H9 (cell line): ENCODE results near the gene TXLNG. TPM values are rescaled to one million over a fixed set of nuclear protein-coding genes. Genes with fewer than 3 reads are reported as not detected.

Experiments
- DNase-seq: peaks from one replicate; pipeline ENCODE4 v3.0.0-alpha.2; 2017
- H2AFZ ChIP-seq: one replicate; pipeline ENCODE4 v1.6.1; 2013; ENCODE audit warnings: mild to moderate bottlenecking, low read length, control low read depth, moderate library complexity
- H2AK5ac ChIP-seq: 2 replicates; pipeline ENCODE4 v1.6.1; 2013; ENCODE audit warnings: low read length, control low read depth, mixed read lengths; ENCODE audit not compliant: insufficient read length
- H2BK120ac ChIP-seq: one replicate; pipeline ENCODE4 v1.6.1; 2013; ENCODE audit warnings: low read depth, mild to moderate bottlenecking, low read length, control low read depth, inconsistent platforms; ENCODE audit not compliant: poor library complexity, severe bottlenecking
- H2BK12ac ChIP-seq: 2 replicates; pipeline ENCODE4 v1.6.1; 2013; ENCODE audit warnings: low read length, control low read depth, mixed read lengths, low read depth; ENCODE audit not compliant: insufficient read length
- H2BK15ac ChIP-seq: 2 replicates; pipeline ENCODE4 v1.6.1; 2013; ENCODE audit warnings: low read depth, low read length, control low read depth
- H2BK20ac ChIP-seq: one replicate; pipeline ENCODE4 v1.6.1; 2013; ENCODE audit warnings: low read depth, mild to moderate bottlenecking, low read length, control low read depth, inconsistent platforms; ENCODE audit not compliant: poor library complexity, severe bottlenecking
- H2BK5ac ChIP-seq: 2 replicates; pipeline ENCODE4 v1.6.1; 2013; ENCODE audit warnings: low read length, control low read depth, mixed read lengths; ENCODE audit not compliant: insufficient read length
- H3K14ac ChIP-seq: 2 replicates; pipeline ENCODE4 v1.6.1; 2013; ENCODE audit warnings: low read length, control low read depth; ENCODE audit not compliant: insufficient read depth
- H3K18ac ChIP-seq: 2 replicates; pipeline ENCODE4 v1.6.1; 2013; ENCODE audit warnings: low read depth, mild to moderate bottlenecking, mixed read lengths, low read length, control low read depth; ENCODE audit not compliant: insufficient read length
- H3K23ac ChIP-seq: 2 replicates; pipeline ENCODE4 v1.6.1; 2013; ENCODE audit warnings: low read length, control low read depth, mixed read lengths, low read depth; ENCODE audit not compliant: insufficient read length
- H3K23me2 ChIP-seq: 2 replicates; pipeline ENCODE4 v1.6.1; 2013; ENCODE audit warnings: low read depth, mild to moderate bottlenecking, mixed read lengths, low read length, control low read depth; ENCODE audit not compliant: insufficient read length, poor library complexity, severe bottlenecking
- H3K27ac ChIP-seq: 2 replicates; pipeline ENCODE4 v1.5.1; 2013; ENCODE audit warnings: low read length, control low read depth, mixed read lengths, low read depth; ENCODE audit not compliant: insufficient read length
- H3K27me3 ChIP-seq: 2 replicates; pipeline ENCODE4 v1.6.1; 2013; ENCODE audit warnings: low read length, control low read depth, inconsistent platforms; ENCODE audit not compliant: insufficient read depth
- H3K4ac ChIP-seq: 2 replicates; pipeline ENCODE4 v1.6.1; 2013; ENCODE audit warnings: low read depth, mild to moderate bottlenecking, control low read depth, inconsistent platforms, low read length, moderate library complexity
- H3K4me1 ChIP-seq: 2 replicates; pipeline ENCODE4 v1.6.1; 2013; ENCODE audit warnings: low read length, control low read depth, inconsistent platforms; ENCODE audit not compliant: insufficient read depth
- H3K4me2 ChIP-seq: 2 replicates; pipeline ENCODE4 v1.6.1; 2013; ENCODE audit warnings: low read length, control low read depth, mixed read lengths; ENCODE audit not compliant: insufficient read length, insufficient read depth
- H3K56ac ChIP-seq: 2 replicates; pipeline ENCODE4 v1.6.1; 2013; ENCODE audit warnings: low read depth, mild to moderate bottlenecking, mixed read lengths, low read length, control low read depth; ENCODE audit not compliant: insufficient read length
- H3K79me1 ChIP-seq: 2 replicates; pipeline ENCODE4 v1.6.1; 2013; ENCODE audit warnings: low read depth, mild to moderate bottlenecking, moderate library complexity, low read length, control low read depth, inconsistent platforms; ENCODE audit not compliant: insufficient read depth, poor library complexity, severe bottlenecking
- H3K79me2 ChIP-seq: 2 replicates; pipeline ENCODE4 v1.6.1; 2013; ENCODE audit warnings: low read length, control low read depth, inconsistent platforms; ENCODE audit not compliant: insufficient read depth
- H3K9ac ChIP-seq: 2 replicates; pipeline ENCODE4 v1.6.1; 2013; ENCODE audit warnings: low read length, control low read depth, mixed read lengths; ENCODE audit not compliant: insufficient read length; ENCODE audit errors: extremely low read depth
- H3K9me3 ChIP-seq: one replicate; pipeline ENCODE4 v1.6.1; 2013; ENCODE audit warnings: low read depth, low read length, inconsistent platforms; ENCODE audit not compliant: control insufficient read depth
- H3T11ph ChIP-seq: one replicate; pipeline ENCODE4 v1.6.1; 2013; ENCODE audit warnings: mild to moderate bottlenecking, low read length, control low read depth, inconsistent platforms
- H4K20me1 ChIP-seq: one replicate; pipeline ENCODE4 v1.6.1; 2013; ENCODE audit not compliant: control insufficient read depth, insufficient read length, insufficient read depth
- H4K5ac ChIP-seq: 2 replicates; pipeline ENCODE4 v1.6.1; 2013; ENCODE audit warnings: low read depth, mild to moderate bottlenecking, mixed read lengths, low read length, control low read depth; ENCODE audit not compliant: insufficient read length
- H4K8ac ChIP-seq: replicated peaks from 2 replicates; pipeline ENCODE4 v1.6.1; 2013; ENCODE audit warnings: low read length, control low read depth, mixed read lengths, low read depth; ENCODE audit not compliant: insufficient read length
- H4K91ac ChIP-seq: 2 replicates; pipeline ENCODE4 v1.6.1; 2013; ENCODE audit warnings: low read depth, mild to moderate bottlenecking, moderate library complexity, mixed read lengths, low read length, control low read depth; ENCODE audit not compliant: insufficient read length
- H3K27ac Mint-ChIP-seq, 3 experiments: 2 replicates in 2 of 3; 3 replicates in 1 of 3; pipeline ENCODE4 v1.8.0; 2020 to 2021; ENCODE audit warnings: mixed read lengths in 3 of 3, mild to moderate bottlenecking in 1 of 3, moderate library complexity in 1 of 3
- H3K27me3 Mint-ChIP-seq: 2 replicates; pipeline ENCODE4 v1.8.0; 2021; ENCODE audit warnings: low read depth, mild to moderate bottlenecking, moderate library complexity, mixed read lengths
- H3K36me3 Mint-ChIP-seq, 3 experiments: 2 replicates in 2 of 3; 3 replicates in 1 of 3; pipeline ENCODE4 v1.8.0; 2020 to 2021; ENCODE audit warnings: low read depth in 3 of 3, mixed read lengths in 3 of 3; ENCODE audit not compliant: insufficient read depth in 1 of 3
- H3K4me1 Mint-ChIP-seq, 2 experiments: 2 replicates each; pipeline ENCODE4 v1.8.0; 2020; ENCODE audit warnings: mixed read lengths in 2 of 2
- H3K4me3 Mint-ChIP-seq, 2 experiments: 2 replicates in 1 of 2; 3 replicates in 1 of 2; pipeline ENCODE4 v1.8.0; 2020 to 2021; ENCODE audit warnings: mild to moderate bottlenecking in 2 of 2, mixed read lengths in 2 of 2, moderate library complexity in 1 of 2
- H3K9me3 Mint-ChIP-seq, 2 experiments: 2 replicates in 1 of 2; 3 replicates in 1 of 2; pipeline ENCODE4 v1.8.0; 2020; ENCODE audit warnings: mild to moderate bottlenecking in 2 of 2, mixed read lengths in 2 of 2, moderate library complexity in 1 of 2
- WGBS: extraction: QIAGEN DNeasy Blood & Tissue Kit; methylation state at CpG from one replicate; pipeline ENCODE4 v1.1.7; 2013; ENCODE audit warnings: missing lambda C conversion rate, low lambda C conversion rate, mixed read lengths; ENCODE audit not compliant: insufficient read length; ENCODE audit errors: extremely low coverage; 5-methylcytosine and 5-hydroxymethylcytosine counted together
- total RNA-seq: library from RNA; stranded (reverse); gene quantifications from 2 replicates; pipeline ENCODE4 v1.2.1, GENCODE V29; 2021
- TF ChIP-seq, protein P1 (sequence below): fragments of 200-600 bp; sonication (generic); conservative IDR thresholded peaks from 3 replicates; pipeline ENCODE4 v1.8.0; 2021; ENCODE audit warnings: antibody characterized with exemption, mild to moderate bottlenecking

TXLNG gene
- total RNA-seq, 1 experiment from 2014 or later: 90.7 TPM

DNA sequence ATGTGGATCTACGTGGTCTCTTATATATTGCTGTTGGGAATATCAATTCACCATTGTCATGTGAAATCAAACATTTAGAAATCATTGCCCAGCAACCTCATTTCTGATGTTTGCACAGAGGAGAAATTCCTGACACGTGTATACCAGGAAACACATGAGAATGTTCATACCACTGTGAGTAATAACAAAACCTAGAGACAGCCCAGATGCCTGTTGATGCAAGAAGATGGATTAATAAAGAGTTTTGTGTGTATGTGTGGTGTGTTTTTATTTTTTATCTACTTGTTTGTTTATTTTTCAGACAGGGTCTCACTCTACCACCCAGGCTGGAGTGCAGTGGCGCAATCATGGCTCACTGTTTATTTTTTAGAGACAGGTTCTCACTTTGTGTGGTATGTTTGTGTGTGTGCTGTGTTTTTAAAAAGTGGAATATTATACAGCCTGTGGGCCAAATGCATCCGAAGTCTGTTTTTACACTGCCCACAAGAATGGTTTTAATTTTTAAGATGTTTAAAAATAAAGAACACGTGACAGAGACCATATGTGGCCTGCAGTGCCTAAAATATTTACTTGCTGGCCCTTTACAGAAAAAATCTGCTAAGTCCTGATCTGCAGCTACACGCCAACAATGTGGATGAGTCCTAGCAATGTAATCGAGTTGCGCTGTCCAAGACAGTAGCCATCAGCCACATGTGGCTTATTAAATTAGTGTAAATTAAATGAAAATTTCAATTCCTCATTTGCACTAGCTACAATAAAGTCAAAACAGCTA is 39.2 kb downstream of the TXLNG start:
- peaks cover 2% of the 10 kb centered on the region for H3K23me2 ChIP-seq

More for the DNA sequence above, 39.2 kb downstream of the TXLNG start:
- Mint-ChIP-seq H3K27me3 (no peaks in the 10 kb centered on the region), H3K27ac (peak overlapping the region; percentile 27 to 89 (median 80); a peak in 2 of 7 replicates), H3K36me3 (peaks cover 34 to 74% (median 61%) of the 10 kb centered on the region in 3 experiments; a peak in 6 of 7 replicates), H3K9me3 (no peaks in the 10 kb centered on the region), H3K4me1 (peaks cover 14 to 17% of the 10 kb centered on the region in 2 experiments), H3K4me3 (no peak overlapping the region)
- Histone ChIP-seq H4K91ac (no peak overlapping the region), H3K4me2 (no peak overlapping the region), H3K4ac (no peak overlapping the region), H3K4me1 (peaks cover 3% of the 10 kb centered on the region; the same call in 1 of the 2 replicates), H3K18ac (no peak overlapping the region), H3K79me1 (peaks cover 3% of the 10 kb centered on the region), H3K79me2 (no peaks in the 10 kb centered on the region), H4K8ac (no peak overlapping the region), H3K27me3 (no peaks in the 10 kb centered on the region), H3K14ac (no peak overlapping the region), H2AK5ac (no peak overlapping the region), H3K9me3 (no peaks in the 10 kb centered on the region), H2BK20ac (no peak overlapping the region), H2BK15ac (no peak overlapping the region), H2AFZ (no peak overlapping the region), H2BK5ac (no peak overlapping the region), H4K20me1 (no peaks in the 10 kb centered on the region), H3K9ac (no peak overlapping the region), H3T11ph (no peak overlapping the region), H3K56ac (no peak overlapping the region), H2BK12ac (no peak overlapping the region), H3K23ac (no peak overlapping the region), H2BK120ac (no peak overlapping the region), H3K27ac (no peak overlapping the region), H4K5ac (no peak overlapping the region)
- DNase-seq: no peak
- no CpG with 5 or more reads among the region's 8 CpGs for WGBS
- TF ChIP-seq, protein P1, sequence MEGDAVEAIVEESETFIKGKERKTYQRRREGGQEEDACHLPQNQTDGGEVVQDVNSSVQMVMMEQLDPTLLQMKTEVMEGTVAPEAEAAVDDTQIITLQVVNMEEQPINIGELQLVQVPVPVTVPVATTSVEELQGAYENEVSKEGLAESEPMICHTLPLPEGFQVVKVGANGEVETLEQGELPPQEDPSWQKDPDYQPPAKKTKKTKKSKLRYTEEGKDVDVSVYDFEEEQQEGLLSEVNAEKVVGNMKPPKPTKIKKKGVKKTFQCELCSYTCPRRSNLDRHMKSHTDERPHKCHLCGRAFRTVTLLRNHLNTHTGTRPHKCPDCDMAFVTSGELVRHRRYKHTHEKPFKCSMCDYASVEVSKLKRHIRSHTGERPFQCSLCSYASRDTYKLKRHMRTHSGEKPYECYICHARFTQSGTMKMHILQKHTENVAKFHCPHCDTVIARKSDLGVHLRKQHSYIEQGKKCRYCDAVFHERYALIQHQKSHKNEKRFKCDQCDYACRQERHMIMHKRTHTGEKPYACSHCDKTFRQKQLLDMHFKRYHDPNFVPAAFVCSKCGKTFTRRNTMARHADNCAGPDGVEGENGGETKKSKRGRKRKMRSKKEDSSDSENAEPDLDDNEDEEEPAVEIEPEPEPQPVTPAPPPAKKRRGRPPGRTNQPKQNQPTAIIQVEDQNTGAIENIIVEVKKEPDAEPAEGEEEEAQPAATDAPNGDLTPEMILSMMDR: no peak
